Astrocyte (in vitro differentiated cells and primary cell): ENCODE data around the gene CFAP210. TPM values are rescaled to one million over a fixed set of nuclear protein-coding genes. Genes with fewer than 3 reads are reported as not detected.

ENCODE experiments used
- DNase-seq: peaks from one replicate; pipeline ENCODE4 v3.0.0-alpha.2; 2010; ENCODE audit warnings: low read depth
- FAIRE-seq: peaks from 2 replicates; lab custom pipeline; 2011; peaks lifted over from hg19 to GRCh38; lab: Jason Lieb, UNC
- H2AFZ ChIP-seq: 2 replicates; pipeline ENCODE4 v1.6.0; 2012; ENCODE audit warnings: low read depth, low read length, inconsistent platforms
- H3K27ac ChIP-seq: 2 replicates; pipeline ENCODE4 v1.5.1; 2011; ENCODE audit warnings: low read depth, low read length, inconsistent platforms
- H3K27me3 ChIP-seq: 2 replicates; pipeline ENCODE4 v1.6.0; 2011; ENCODE audit warnings: low read length, inconsistent platforms; ENCODE audit not compliant: insufficient read depth
- H3K36me3 ChIP-seq: 2 replicates; pipeline ENCODE4 v1.5.1; 2011; ENCODE audit warnings: low read length, inconsistent platforms; ENCODE audit not compliant: insufficient read depth
- H3K4me1 ChIP-seq: 2 replicates; pipeline ENCODE4 v1.5.1; 2011; ENCODE audit warnings: low read length, inconsistent platforms; ENCODE audit not compliant: insufficient read depth
- H3K4me2 ChIP-seq: 2 replicates; pipeline ENCODE4 v1.6.0; 2012; ENCODE audit warnings: low read length, inconsistent platforms
- H3K4me3 ChIP-seq: 2 replicates; pipeline ENCODE4 v1.5.1; 2011; ENCODE audit warnings: low read depth, mild to moderate bottlenecking, low read length, inconsistent platforms; ENCODE audit not compliant: insufficient read depth
- H3K79me2 ChIP-seq: 2 replicates; pipeline ENCODE4 v1.6.0; 2012; ENCODE audit warnings: mild to moderate bottlenecking, low read length, inconsistent platforms; ENCODE audit not compliant: insufficient read depth
- H3K9ac ChIP-seq: 2 replicates; pipeline ENCODE4 v1.6.0; 2012; ENCODE audit warnings: mild to moderate bottlenecking, low read length, inconsistent platforms
- H3K9me3 ChIP-seq: 2 replicates; pipeline ENCODE4 v1.5.1; 2012; ENCODE audit warnings: low read depth, mild to moderate bottlenecking, low read length, inconsistent platforms; ENCODE audit not compliant: insufficient read depth
- H4K20me1 ChIP-seq: 2 replicates; pipeline ENCODE4 v1.6.0; 2012; ENCODE audit warnings: low read length, inconsistent platforms; ENCODE audit not compliant: insufficient read depth
- H3K27ac Mint-ChIP-seq: one replicate; pipeline ENCODE4 v1.8.0; 2021; ENCODE audit warnings: mild to moderate bottlenecking, mixed read lengths; ENCODE audit not compliant: unreplicated experiment
- H3K27me3 Mint-ChIP-seq: one replicate; pipeline ENCODE4 v1.8.0; 2021; ENCODE audit warnings: low read depth, mixed read lengths; ENCODE audit not compliant: unreplicated experiment
- H3K36me3 Mint-ChIP-seq: one replicate; pipeline ENCODE4 v1.8.0; 2021; ENCODE audit warnings: low read depth, mixed read lengths; ENCODE audit not compliant: unreplicated experiment
- H3K4me1 Mint-ChIP-seq: one replicate; pipeline ENCODE4 v1.8.0; 2021; ENCODE audit warnings: low read depth, mixed read lengths; ENCODE audit not compliant: unreplicated experiment
- H3K4me3 Mint-ChIP-seq: one replicate; pipeline ENCODE4 v1.8.0; 2021; ENCODE audit warnings: mild to moderate bottlenecking, moderate library complexity, mixed read lengths; ENCODE audit not compliant: unreplicated experiment
- H3K9me3 Mint-ChIP-seq: one replicate; pipeline ENCODE4 v1.8.0; 2021; ENCODE audit warnings: mild to moderate bottlenecking, mixed read lengths; ENCODE audit not compliant: unreplicated experiment
- CTCF ChIP-seq: IDR thresholded peaks from 2 replicates; pipeline ENCODE4 v1.5.1; 2011; ENCODE audit warnings: low read depth, mild to moderate bottlenecking, inconsistent platforms, low read length, moderate library complexity; ENCODE audit not compliant: insufficient read depth
- EZH2 ChIP-seq: IDR thresholded peaks from 2 replicates; pipeline ENCODE4 v1.6.1; 2012; ENCODE audit warnings: mild to moderate bottlenecking, low read length, inconsistent platforms; ENCODE audit not compliant: insufficient read depth
- total RNA-seq: library from RNA; stranded (reverse); gene quantifications from 2 replicates; pipeline ENCODE4 v1.2.1, GENCODE V29; 2021

Gene CFAP210
- total RNA-seq, 1 donor from 2014 or later: 0.20 TPM

- Mint-ChIP-seq H3K4me3 (no peak overlapping the region), H3K27ac (no peak overlapping the region), H3K36me3 (no peaks in the 10 kb centered on the region), H3K27me3 (no peaks in the 10 kb centered on the region), H3K9me3 (no peaks in the 10 kb centered on the region), H3K4me1 (no peaks in the 10 kb centered on the region)
- Histone ChIP-seq H3K4me1 (no peaks in the 10 kb centered on the region), H3K9ac (no peak overlapping the region), H2AFZ (no peak overlapping the region), H3K36me3 (no peaks in the 10 kb centered on the region), H3K4me2 (no peak overlapping the region), H3K79me2 (no peaks in the 10 kb centered on the region), H3K9me3 (no peaks in the 10 kb centered on the region), H3K27ac (no peak overlapping the region), H4K20me1 (no peaks in the 10 kb centered on the region), H3K4me3 (no peak overlapping the region), H3K27me3 (no peaks in the 10 kb centered on the region)
- TF ChIP-seq CTCF: no peak
- no peak for TF ChIP-seq EZH2
- FAIRE-seq (no peak), DNase-seq (no peak)
These were observed 40.6 kb downstream of the CFAP210 start for GRCh38 chr2:169653636-169654035.

- no peaks in the 10 kb centered on the region for H3K27me3 ChIP-seq
- no peak overlapping the region for H3K27ac ChIP-seq
- H3K79me2 ChIP-seq: no peaks in the 10 kb centered on the region
- H3K4me1 ChIP-seq: no peaks in the 10 kb centered on the region
- no peaks in the 10 kb centered on the region for H3K36me3 Mint-ChIP-seq
- H3K27me3 Mint-ChIP-seq: no peaks in the 10 kb centered on the region
- no peak overlapping the region for H3K27ac Mint-ChIP-seq
- no peak overlapping the region for H3K4me2 ChIP-seq
- H3K4me3 ChIP-seq: no peak overlapping the region
- FAIRE-seq (no peak), DNase-seq (no peak)
- TF ChIP-seq CTCF (no peak), EZH2 (no peak)
- no peaks in the 10 kb centered on the region for H3K4me1 Mint-ChIP-seq
- no peak overlapping the region for H2AFZ ChIP-seq
- no peak overlapping the region for H3K9ac ChIP-seq
- no peaks in the 10 kb centered on the region for H3K9me3 ChIP-seq
- no peaks in the 10 kb centered on the region for H4K20me1 ChIP-seq
- no peaks in the 10 kb centered on the region for H3K9me3 Mint-ChIP-seq
- H3K36me3 ChIP-seq: no peaks in the 10 kb centered on the region
- no peak overlapping the region for H3K4me3 Mint-ChIP-seq
These were observed 44.9 kb downstream of the CFAP210 start for GRCh38 chr2:169649278-169649677.

GRCh38 chr2:169647496-169647895 lies 46.7 kb downstream of the CFAP210 start:
- Histone ChIP-seq H3K27ac (no peak overlapping the region), H3K36me3 (no peaks in the 10 kb centered on the region), H3K9ac (no peak overlapping the region), H3K4me3 (no peak overlapping the region), H3K27me3 (no peaks in the 10 kb centered on the region), H3K4me2 (no peak overlapping the region), H3K4me1 (no peaks in the 10 kb centered on the region), H3K79me2 (no peaks in the 10 kb centered on the region), H3K9me3 (no peaks in the 10 kb centered on the region), H4K20me1 (no peaks in the 10 kb centered on the region), H2AFZ (no peak overlapping the region)
- TF ChIP-seq EZH2: no peak
- TF ChIP-seq CTCF: no peak
- Mint-ChIP-seq H3K9me3 (no peaks in the 10 kb centered on the region), H3K27ac (no peak overlapping the region), H3K4me1 (no peaks in the 10 kb centered on the region), H3K4me3 (no peak overlapping the region), H3K27me3 (no peaks in the 10 kb centered on the region), H3K36me3 (no peaks in the 10 kb centered on the region)
- no peak for DNase-seq
- no peak for FAIRE-seq
